ENCODE results near the gene KRTAP4-6. TPM values are rescaled to one million over a fixed set of nuclear protein-coding genes. Genes with fewer than 3 reads are reported as not detected.
"Not testable (repeated sequence)": the region's sequence is repeated elsewhere in the genome, so short reads cannot be mapped to it uniquely, and the experiment has no call there.

KRTAP4-6 gene
- polyA plus RNA-seq, 1 of the 3 experiments (the other 2 are of a cell fraction): not detected

- TF ChIP-seq FOSL2 (IDR thresholded peaks at IDR 0.05; ENCODE audit: borderline replicate concordance, low read depth): no peak
- no peak for TF ChIP-seq POLR2AphosphoS5 (IDR thresholded peaks at IDR 0.05; ENCODE audit: low read depth, low read length)
- no peak for TF ChIP-seq ELF1 (IDR thresholded peaks at IDR 0.05)
- no peak for TF ChIP-seq IRF3 (IDR thresholded peaks at IDR 0.05; ENCODE audit: low read depth, low read length)
- TF ChIP-seq MEF2A (IDR thresholded peaks at IDR 0.05; ENCODE audit: borderline replicate concordance, low read depth): no peak
- no peak for TF ChIP-seq PBX3 (IDR thresholded peaks at IDR 0.05)
- TF ChIP-seq EZH2phosphoT487 (IDR thresholded peaks at IDR 0.05; ENCODE audit: borderline replicate concordance, low read depth): no peak
Measured at GRCh38 chr17:41144846-41145245, 4.5 kb upstream of the KRTAP4-6 start (continued).

- no peaks in the 10 kb centered on the region for H3K27me3 ChIP-seq (ENCODE audit: insufficient read depth)
- H3K4me1 ChIP-seq (ENCODE audit: control insufficient read depth in 1 of 2, insufficient read depth in 2 of 2, low read depth in 1 of 2, low read length in 1 of 2): no peaks in the 10 kb centered on the region
- H3K9ac ChIP-seq: no peak overlapping the region
- H3K9me3 ChIP-seq: 0 out of 2 replicates have a peak, but pooled peaks cover 5% of the 10 kb centered on the region
- CTCF ChIA-PET: no interaction called here
- H3K79me2 ChIP-seq (ENCODE audit: insufficient read depth): no peaks in the 10 kb centered on the region
- H4K20me1 ChIP-seq (ENCODE audit: insufficient read depth): no peaks in the 10 kb centered on the region
- no peak overlapping the region for H3K4me2 ChIP-seq
- H2AFZ ChIP-seq (ENCODE audit: low read depth): no peak overlapping the region
- no peaks in the 10 kb centered on the region for H3F3A ChIP-seq (replicated peaks; ENCODE audit: insufficient read depth)
- H3K27ac ChIP-seq (ENCODE audit: low read depth in 2 of 2, low read length in 1 of 2): no peak overlapping the region
- POLR2A ChIA-PET: no interaction called here
- no peaks in the 10 kb centered on the region for H3K36me3 ChIP-seq (replicated peaks in 1 of 2; ENCODE audit: control insufficient read depth in 1 of 2, insufficient read depth in 2 of 2, low read length in 1 of 2)
- DNase-seq: no peak
- no peak for TF ChIP-seq RXRA (IDR thresholded peaks at IDR 0.05; ENCODE audit: borderline replicate concordance, low read depth)
- no peak for TF ChIP-seq MEF2A (IDR thresholded peaks at IDR 0.05; ENCODE audit: borderline replicate concordance, low read depth)
- no peak for TF ChIP-seq GATA2 (CRISPR knock-in tag; IDR thresholded peaks at IDR 0.05)
- no peak for TF ChIP-seq NFIC (IDR thresholded peaks at IDR 0.05; ENCODE audit: borderline replicate concordance)
- no peak for TF ChIP-seq POLR2AphosphoS5 (IDR thresholded peaks at IDR 0.05; ENCODE audit: low read depth, low read length)
- no peak for TF ChIP-seq TCF12 (IDR thresholded peaks at IDR 0.05)
- no peak for TF ChIP-seq IRF3 (IDR thresholded peaks at IDR 0.05; ENCODE audit: low read depth, low read length)
- H3K9me2 ChIP-seq: no peaks in the 10 kb centered on the region
- H3K4me3 ChIP-seq (ENCODE audit: low read depth in 2 of 2, low read length in 1 of 2): no peak overlapping the region
Measured at GRCh38 chr17:41141361-41141760, 1.0 kb upstream of the KRTAP4-6 start.

GRCh38 chr17:41139865-41140264 lies 479 bp downstream of the KRTAP4-6 start:
- H2AFZ ChIP-seq (ENCODE audit: low read depth); H3K9me3 ChIP-seq; H3K27ac ChIP-seq (ENCODE audit: low read depth in 2 of 2, low read length in 1 of 2); H3K4me2 ChIP-seq; H3K36me3 ChIP-seq (replicated peaks in 1 of 2; ENCODE audit: control insufficient read depth in 1 of 2, insufficient read depth in 2 of 2, low read length in 1 of 2); DNase-seq; H3K79me2 ChIP-seq (ENCODE audit: insufficient read depth); CTCF ChIA-PET; H3K4me1 ChIP-seq (ENCODE audit: control insufficient read depth in 1 of 2, insufficient read depth in 2 of 2, low read depth in 1 of 2, low read length in 1 of 2); H3K9me2 ChIP-seq; POLR2A ChIA-PET; H3K27me3 ChIP-seq (ENCODE audit: insufficient read depth); H3F3A ChIP-seq (replicated peaks; ENCODE audit: insufficient read depth); H3K9ac ChIP-seq; H3K4me3 ChIP-seq (ENCODE audit: low read depth in 2 of 2, low read length in 1 of 2); H4K20me1 ChIP-seq (ENCODE audit: insufficient read depth): not testable (repeated sequence)
- WGBS (ENCODE audit: low lambda C conversion rate): 32% methylated on average over 9 of the region's 12 CpGs

Data from SK-N-SH (cell line).